Transverse colon (tissue), 3 donors: Measurements from ENCODE around the gene FFAR4.

Experiments used
- CTCF ChIP-seq, 5 experiments: fragments of 200-600 bp in 3 of 5; fragments of 450-650 bp in 2 of 5; sonication (generic) in 3 of 5; IDR thresholded peaks; 1 replicate in 2 of 5; 2 replicates in 3 of 5; pipeline ENCODE4 v1.5.1; 2016 to 2017; ENCODE audit warnings: antibody characterized with exemption in 5 of 5, inconsistent platforms in 3 of 5, mild to moderate bottlenecking in 2 of 5, moderate library complexity in 1 of 5
- EP300 ChIP-seq: sonication (generic); formaldehyde crosslinking; IDR thresholded peaks from one replicate; pipeline ENCODE4 v1.6.1; 2017; ENCODE audit warnings: antibody characterized with exemption, low read depth

GRCh38 chr10:93552780-93553179 lies 13.7 kb upstream of the FFAR4 start:
- no peak for TF ChIP-seq CTCF (IDR thresholded peaks at IDR 0.05)
- no peak for TF ChIP-seq EP300
